ENCODE results near the gene ALCAM. TPM values are rescaled to one million over a fixed set of nuclear protein-coding genes. Genes with fewer than 3 reads are reported as not detected.

The ALCAM gene
- total RNA-seq, 4 donors from 2014 or later, result 18.6 to 43.7 (median 21.2) TPM

GRCh38 chr3:105553851-105554250 lies 187.1 kb downstream of the ALCAM start:
- Histone ChIP-seq H3K27me3 (no peaks in the 10 kb centered on the region), H3K9me3 (no peaks in the 10 kb centered on the region), H3K27ac (no peak overlapping the region), H3K4me1 (no peaks in the 10 kb centered on the region), H3K4me3 (no peak overlapping the region), H3K36me3 (peaks cover 0 to 4% (median 0%) of the 10 kb centered on the region in 3 donors)
- no peak for DNase-seq
- TF ChIP-seq CTCF (IDR thresholded peaks at IDR 0.05), result no peak
- no peak for TF ChIP-seq POLR2A (IDR thresholded peaks at IDR 0.05)

- no peak for DNase-seq
- no peak overlapping the region for H3K27ac ChIP-seq
- H3K27me3 ChIP-seq, result no peaks in the 10 kb centered on the region
- H3K4me3 ChIP-seq, result no peak overlapping the region
- TF ChIP-seq POLR2A (IDR thresholded peaks at IDR 0.05), result no peak
- no peak for TF ChIP-seq CTCF (IDR thresholded peaks at IDR 0.05)
- H3K4me1 ChIP-seq, result no peaks in the 10 kb centered on the region
- H3K9me3 ChIP-seq, result no peaks in the 10 kb centered on the region
- H3K36me3 ChIP-seq, result no peaks in the 10 kb centered on the region
Measured at GRCh38 chr3:105555206-105555605, 188.5 kb downstream of the ALCAM start.

GRCh38 chr3:105559856-105560255 lies 193.1 kb downstream of the ALCAM start:
- Histone ChIP-seq H3K4me1 (no peaks in the 10 kb centered on the region), H3K4me3 (no peak overlapping the region), H3K27ac (no peak overlapping the region), H3K27me3 (no peaks in the 10 kb centered on the region), H3K9me3 (no peaks in the 10 kb centered on the region), H3K36me3 (no peaks in the 10 kb centered on the region)
- TF ChIP-seq POLR2A (IDR thresholded peaks at IDR 0.05), result no peak
- TF ChIP-seq CTCF (IDR thresholded peaks at IDR 0.05), result no peak
- no peak for DNase-seq

- no peaks in the 10 kb centered on the region for H3K36me3 ChIP-seq
- H3K9me3 ChIP-seq, result no peaks in the 10 kb centered on the region
- TF ChIP-seq CTCF (IDR thresholded peaks at IDR 0.05) (no peak), POLR2A (IDR thresholded peaks at IDR 0.05) (no peak)
- no peak overlapping the region for H3K27ac ChIP-seq
- H3K27me3 ChIP-seq, result no peaks in the 10 kb centered on the region
- H3K4me1 ChIP-seq, result no peaks in the 10 kb centered on the region
- H3K4me3 ChIP-seq, result no peak overlapping the region
- no peak for DNase-seq
Measured at GRCh38 chr3:105561876-105562275, 195.2 kb downstream of the ALCAM start.

- H3K36me3 ChIP-seq, result no peaks in the 10 kb centered on the region
- no peaks in the 10 kb centered on the region for H3K4me1 ChIP-seq
- H3K27ac ChIP-seq, result peak overlapping the region in 1 of 4 donors; percentile 64
- H3K9me3 ChIP-seq, result no peaks in the 10 kb centered on the region
- no peaks in the 10 kb centered on the region for H3K27me3 ChIP-seq
- H3K4me3 ChIP-seq, result no peak overlapping the region
- TF ChIP-seq POLR2A (IDR thresholded peaks at IDR 0.05) (no peak), CTCF (IDR thresholded peaks at IDR 0.05) (no peak)
- DNase-seq, result peak in 2 of 3 donors; percentile 59 to 60
Measured at GRCh38 chr3:105564546-105565288, 198.0 kb downstream of the ALCAM start.

All from Peyer's patch (tissue), 4 donors.